ENCODE results near the gene KY.

DNA sequence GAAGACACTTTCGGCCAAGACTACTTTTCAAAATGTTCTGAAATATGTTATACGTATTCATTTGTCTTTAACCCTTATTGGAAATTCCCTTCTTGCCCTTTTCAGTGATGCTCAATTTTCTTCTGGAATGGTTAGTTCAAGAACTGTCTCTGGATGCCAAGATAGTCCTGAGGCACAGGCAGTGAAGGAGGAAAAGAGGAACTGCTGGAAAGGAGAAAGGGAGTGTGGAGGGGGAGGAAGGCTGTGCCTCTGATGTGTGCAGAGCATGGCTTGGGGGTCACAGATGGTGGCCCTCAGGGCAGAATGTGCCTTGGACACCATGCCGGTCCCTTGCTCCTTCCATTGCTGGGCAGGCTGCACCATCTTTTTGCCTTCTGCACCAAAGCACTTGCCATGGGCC, 91.2 kb downstream of the KY start:
- TF ChIP-seq, protein P1, sequence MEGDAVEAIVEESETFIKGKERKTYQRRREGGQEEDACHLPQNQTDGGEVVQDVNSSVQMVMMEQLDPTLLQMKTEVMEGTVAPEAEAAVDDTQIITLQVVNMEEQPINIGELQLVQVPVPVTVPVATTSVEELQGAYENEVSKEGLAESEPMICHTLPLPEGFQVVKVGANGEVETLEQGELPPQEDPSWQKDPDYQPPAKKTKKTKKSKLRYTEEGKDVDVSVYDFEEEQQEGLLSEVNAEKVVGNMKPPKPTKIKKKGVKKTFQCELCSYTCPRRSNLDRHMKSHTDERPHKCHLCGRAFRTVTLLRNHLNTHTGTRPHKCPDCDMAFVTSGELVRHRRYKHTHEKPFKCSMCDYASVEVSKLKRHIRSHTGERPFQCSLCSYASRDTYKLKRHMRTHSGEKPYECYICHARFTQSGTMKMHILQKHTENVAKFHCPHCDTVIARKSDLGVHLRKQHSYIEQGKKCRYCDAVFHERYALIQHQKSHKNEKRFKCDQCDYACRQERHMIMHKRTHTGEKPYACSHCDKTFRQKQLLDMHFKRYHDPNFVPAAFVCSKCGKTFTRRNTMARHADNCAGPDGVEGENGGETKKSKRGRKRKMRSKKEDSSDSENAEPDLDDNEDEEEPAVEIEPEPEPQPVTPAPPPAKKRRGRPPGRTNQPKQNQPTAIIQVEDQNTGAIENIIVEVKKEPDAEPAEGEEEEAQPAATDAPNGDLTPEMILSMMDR (IDR thresholded peaks at IDR 0.05) = no peak
- TF ChIP-seq POLR2A (IDR thresholded peaks at IDR 0.05) = no peak
